Measurements from ENCODE around the gene MYO1G.

Gene MYO1G

DNA sequence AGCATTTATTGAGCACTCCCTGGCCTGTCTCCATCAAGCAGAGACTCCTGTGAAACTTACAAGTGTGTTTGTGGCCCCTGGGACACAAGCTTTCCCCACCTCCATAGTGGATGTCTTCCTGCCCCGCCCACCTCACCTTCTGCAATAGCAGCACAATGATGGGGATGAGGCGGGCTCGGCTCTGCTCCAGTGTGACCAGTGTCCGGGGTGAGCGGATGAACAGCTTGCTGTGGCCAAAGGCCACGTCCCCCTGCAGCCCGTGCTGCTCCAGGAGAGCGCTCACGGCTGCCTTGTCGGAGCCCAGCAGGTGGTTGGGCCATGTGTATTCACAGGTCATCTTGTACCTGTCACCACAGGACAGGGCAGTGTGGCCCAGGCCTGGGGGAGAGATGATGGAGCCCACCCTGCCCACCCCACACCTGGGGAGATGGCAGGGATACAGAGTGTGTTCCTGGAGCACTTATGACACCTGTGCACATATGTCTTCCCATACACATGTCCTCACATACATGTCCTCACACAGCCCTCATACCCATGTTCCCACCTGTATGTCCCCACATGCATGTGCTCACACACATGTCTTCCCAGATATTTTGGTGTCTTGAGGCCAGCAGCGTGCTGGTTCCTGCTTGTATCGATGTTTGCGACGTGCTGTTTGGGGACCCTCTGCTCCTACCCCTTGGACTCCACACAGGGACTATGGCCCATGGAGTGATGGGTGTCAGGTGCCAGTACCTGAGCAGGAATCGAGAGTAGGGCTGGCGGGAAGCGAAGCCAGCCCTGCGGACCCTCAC lies 12.7 kb downstream of the MYO1G start:
- DNase-seq, result no peak

DNA sequence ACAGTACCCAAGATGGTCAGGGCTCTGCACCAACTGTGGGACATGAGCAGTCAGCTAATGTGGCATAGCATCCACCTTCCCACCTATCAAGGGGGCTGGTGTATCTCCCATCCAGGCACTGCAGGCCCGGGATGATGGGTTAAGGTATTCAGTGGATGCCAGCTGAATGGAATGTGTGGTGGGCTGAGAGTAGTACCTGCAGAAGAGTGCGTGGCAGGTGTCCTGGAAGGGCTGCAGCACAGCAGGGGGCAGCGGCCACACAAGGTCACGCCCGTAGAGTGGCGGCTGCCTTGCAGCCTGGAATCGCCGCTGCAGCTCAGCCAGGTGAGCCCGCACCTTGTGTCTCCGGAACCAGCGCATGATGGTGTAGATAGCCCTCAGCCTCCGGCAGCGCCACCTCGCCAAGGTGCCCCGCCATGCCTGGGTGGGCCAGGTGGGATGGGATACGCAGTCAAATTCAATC lies 13.3 kb downstream of the MYO1G start:
- DNase-seq, result no peak

DNA sequence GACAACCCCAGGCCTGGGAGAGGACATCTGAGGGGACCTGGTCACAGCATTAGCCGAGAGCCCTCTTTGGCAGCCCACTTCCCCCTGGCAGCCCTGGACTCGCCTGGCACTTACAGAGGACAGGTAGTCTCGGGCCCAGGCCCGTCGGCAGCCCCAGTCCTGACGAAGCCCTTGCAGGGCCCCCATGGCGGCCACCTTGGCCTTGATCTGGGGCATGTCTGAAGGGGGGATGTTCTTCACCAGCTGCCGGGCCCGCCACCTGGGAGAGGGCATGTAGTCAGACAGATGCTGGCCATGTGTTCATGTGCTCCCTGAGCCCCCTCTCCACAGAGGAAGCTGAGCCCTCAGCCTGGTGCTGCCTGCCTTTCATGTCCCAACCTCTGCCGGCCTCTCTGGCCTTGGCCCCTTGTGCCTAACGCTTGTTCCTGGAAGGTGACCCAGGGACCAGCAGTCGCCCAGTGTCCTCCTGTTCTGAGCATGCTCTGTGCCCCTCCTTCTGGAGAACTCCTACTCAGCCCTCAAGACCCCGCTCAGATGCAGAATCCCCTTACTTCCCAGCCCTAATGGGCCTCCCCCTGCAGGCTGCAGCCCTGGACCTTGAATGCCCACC lies 13.9 kb downstream of the MYO1G start:
- no peak for DNase-seq

DNA sequence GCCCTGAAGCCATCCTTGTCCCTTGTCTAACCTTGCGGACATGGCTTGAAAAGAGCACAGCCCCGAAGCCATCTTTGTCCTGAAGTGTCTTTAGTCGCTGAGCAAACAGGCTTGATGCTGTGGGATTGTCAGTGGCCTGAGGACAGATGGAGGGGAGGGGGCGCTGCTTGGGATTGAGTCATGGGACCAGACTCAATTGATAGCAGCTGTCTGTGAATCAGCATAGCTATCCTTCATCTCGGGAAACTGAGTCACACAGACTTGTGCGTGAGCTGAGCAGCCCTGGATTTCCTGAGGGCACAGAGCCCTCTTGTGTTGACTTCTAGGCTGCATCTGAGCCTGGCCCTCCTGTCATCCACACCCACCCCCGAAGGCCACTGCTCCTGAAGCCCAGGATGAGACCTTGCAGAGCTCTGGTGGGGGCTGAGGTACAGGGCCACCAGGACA lies 14.4 kb downstream of the MYO1G start:
- no peak for DNase-seq

DNA sequence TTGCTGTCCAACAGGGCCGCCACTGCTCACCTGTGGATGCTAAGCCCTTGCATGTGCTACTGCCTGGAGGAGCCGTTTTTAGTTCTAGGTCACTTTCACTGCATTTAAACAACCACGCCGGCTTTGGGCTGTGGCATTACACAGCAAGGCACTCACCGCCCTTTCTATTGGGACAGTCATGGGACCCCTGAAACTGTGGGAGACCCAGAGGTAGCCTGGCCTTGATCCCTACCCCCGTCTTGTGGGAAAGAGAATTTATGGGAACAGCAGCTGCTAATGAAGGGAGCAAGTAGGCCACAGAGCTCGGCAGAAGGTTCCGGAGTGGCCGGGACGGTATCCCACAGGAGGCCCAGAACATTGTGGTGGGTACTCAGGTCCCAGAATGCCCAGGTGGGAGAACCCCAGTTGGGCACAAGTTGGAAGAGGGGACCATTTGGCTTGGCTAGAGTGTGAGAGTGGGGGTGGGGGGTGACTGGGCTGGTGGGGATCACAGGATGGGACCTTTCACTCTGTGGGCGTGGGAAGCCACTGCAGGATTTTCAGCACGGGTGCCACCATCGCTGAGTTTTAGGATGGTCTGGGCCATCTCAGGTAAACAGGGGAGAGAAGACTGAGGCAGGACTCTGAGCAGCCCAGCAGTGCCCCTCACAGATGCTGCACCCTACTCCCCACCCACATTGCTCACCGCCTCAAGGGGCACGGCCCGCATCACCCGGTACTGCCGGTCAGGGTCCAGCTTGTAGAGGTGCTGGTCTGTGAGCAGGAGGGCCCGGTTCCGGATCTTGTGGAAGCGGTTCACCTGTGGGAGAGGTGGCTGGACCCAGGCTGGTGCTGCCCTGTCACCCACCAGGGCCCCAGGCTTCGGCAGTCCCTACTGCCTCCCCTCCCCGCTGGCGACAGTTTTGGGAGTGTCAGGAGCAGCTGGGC lies 15.2 kb downstream of the MYO1G start:
- DNase-seq, result no peak

DNA sequence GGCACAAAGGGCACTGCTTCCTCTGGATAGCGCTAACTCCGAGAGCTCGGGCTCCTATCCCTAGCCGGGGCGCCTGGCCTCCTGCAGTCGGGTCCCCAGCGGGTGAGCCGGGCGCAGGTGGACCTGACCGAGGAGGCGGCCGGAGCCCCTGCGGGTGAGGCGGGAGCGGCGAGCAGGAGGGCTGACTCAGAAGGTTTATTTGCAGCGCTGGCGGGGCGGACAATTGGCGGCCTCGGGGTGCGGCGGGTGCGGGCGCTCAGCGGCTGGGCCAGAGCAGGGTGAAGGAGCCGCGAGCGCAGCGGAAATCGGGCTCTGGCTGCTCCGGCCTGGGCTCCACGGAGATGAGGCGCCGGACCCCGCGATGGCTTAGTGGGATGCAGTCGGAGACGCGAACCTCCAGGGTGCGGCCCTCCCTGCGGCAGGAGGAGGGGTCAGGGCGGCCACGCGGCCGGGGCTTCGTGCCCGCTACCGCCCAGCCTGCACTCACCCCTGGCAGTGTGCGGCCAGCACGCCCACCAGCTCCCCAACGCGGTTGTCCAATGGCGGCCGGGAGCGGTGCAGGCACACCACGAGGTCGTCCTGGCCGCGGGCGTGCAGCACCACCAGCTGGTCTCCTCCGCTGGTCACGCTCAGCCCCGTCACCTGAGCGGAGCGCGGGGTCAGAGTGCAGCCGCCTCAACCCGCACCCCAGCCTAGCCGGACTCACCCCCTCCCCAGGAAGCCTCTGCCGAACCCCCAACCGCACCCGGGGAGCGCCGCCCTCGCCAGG lies 16.1 kb downstream of the MYO1G start:
- DNase-seq, result no peak

DNA sequence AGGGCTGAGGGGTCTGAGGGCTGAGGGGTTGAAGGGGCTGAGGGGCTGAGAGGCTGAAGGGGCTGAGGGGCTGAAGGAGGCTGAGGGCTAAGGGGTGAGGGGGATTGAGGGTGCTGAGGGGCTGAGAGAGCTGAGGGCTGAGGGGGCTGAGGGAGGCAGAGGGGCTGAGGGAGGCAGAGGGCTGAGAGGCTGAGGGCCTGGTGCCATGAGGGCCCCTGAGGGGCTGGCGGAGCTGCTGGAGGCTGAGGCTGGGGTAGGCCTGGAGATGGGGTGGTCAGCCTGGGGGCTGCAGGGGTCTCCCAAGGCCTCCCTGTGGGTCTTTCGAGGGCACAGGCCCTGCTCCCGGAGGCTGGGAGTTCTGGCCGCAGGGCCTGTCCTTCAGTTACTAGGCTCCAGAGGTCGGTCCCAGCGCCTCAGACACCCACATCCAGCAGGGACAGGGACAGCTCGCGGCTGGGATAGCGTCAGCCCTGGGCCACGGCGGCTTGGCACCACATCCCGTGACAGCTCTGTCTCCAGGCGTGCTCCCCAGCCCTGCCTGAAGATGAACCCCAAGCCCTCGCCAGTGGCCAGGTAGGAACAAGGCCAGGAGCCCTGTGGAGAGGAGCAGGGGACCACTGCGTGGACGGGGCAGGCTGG lies 16.9 kb downstream of the MYO1G start:
- DNase-seq, result no peak

DNA sequence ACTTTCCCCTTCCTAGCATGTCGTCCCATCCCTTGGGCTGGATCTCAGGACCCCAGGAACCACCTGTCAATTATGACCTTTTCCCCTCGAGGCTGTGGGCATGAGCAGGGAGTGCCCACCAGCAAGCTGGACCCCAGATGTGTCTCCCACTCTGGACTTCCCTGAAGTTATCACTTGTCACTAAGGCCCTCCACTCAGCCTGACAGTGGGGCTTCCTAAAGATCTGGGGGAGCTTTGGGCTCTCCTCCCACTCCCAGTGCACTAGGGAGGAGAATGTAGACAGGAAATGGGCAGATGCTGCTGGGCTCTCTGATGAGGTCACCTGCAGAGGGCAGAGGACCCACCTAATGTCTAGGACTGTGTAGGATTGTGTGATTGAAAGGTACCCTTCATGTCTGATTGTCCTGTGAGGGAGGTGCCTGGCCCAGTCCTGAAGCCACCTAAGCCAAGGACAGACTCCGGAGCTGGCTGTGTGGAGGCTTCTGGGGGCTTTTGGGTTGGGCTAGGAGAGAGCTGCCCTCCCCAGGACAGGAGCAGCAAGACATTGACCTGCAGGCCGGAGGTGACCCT lies 18.7 kb downstream of the MYO1G start:
- DNase-seq, result no peak

DNA sequence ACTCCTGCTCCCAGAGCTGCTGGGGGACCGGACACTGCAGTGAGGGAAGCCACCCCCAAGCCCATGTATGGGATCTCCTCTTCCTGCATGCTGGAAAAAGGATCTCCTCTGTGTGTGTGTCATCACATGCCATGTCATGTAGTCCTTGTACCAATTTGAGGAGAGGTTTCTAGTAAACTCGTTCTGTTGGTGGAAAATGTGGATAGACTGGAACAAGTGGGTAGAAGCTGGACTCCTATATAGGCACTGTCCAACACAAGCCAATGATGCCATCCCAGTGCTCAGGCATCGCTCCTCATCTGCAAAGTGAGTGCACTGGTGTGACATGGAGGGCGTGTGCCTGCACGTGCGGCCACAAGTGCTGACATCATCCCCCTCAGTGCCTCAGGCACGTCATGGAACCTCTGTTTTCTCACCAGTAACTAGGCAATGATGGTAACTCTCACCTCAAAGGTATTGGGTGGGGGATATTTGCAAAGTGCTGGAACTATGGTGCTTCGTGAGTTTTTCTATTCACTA lies 19.3 kb downstream of the MYO1G start:
- DNase-seq, result no peak

DNA sequence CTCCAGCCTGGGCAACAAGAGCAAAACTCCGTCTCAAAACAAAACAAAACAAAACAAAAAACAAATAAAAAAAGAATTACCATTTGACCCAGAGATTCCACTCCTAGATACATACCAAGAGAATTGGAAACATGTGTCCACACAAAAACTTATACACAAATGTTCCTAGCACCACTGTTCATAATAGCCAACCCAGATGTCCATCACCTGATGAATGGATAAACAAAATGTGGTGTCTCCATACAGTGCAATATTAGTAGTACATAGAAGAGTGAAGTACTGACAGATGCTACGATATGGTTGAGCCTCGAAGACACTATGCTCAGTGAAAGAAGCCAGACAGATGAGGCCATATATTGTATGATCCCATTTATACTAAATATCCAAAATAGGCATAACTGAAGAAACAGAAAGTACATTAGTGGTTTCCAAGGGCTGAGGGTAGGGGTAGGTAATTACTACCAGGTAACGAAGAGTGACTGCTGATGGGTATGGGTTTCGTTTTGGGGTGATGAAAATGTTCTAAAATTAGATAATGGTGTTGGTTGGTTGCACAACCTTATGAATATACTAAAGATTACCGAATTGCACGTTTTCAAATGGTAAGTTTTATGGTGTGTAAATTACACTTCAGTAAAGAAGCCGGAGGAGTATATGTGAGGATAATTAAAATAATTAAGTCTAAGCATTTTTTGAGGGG lies 20.0 kb downstream of the MYO1G start:
- DNase-seq, result no peak

DNA sequence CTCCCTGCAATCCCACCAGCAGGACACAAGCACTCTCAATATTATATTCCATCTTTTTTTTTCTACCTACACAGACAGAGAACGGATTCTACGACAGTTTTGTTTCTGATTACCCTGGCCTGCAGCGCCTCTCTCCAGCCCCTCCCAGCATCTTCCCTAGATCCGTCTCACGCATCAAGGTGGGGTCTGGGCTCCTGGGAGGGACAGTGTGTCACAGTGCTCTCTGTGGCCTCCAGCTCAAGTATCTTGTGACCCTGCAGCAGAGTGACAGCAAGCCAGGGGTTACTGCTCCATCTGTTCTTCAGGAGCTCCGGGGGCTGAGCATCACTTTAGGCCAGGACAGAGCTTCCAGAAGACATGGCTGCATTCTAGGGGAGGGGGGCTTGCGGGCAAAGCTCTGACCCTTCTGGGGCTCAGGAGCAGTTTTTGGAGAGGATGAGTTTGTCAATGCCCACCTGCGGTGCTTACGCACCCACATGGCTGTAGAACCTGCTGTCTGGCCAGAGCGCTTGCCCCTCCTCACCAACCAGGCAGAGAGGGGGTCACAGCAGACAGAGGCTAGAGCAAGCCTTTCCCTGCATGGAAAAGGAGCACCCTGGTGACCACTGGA lies 22.6 kb downstream of the MYO1G start:
- DNase-seq, result no peak

DNA sequence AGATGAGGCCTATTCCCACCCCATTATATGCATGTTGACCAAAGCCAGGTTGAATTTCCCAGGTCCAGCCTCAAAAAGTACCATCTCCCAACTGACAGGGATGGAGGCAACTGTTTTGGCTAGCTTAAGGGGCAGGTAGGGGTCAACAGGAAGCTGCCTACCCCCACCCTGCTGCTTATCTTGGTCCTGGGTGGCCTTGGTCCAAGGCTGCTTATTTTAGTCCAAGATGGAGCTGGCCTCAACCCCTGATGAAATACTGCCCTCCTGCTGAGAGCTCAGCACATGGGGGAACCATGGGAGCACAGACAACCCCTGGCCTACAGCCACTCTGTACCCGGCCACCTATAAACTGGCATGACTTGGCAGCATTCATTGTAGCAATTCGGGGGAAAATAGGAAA lies 23.1 kb downstream of the MYO1G start:
- DNase-seq, result no peak

DNA sequence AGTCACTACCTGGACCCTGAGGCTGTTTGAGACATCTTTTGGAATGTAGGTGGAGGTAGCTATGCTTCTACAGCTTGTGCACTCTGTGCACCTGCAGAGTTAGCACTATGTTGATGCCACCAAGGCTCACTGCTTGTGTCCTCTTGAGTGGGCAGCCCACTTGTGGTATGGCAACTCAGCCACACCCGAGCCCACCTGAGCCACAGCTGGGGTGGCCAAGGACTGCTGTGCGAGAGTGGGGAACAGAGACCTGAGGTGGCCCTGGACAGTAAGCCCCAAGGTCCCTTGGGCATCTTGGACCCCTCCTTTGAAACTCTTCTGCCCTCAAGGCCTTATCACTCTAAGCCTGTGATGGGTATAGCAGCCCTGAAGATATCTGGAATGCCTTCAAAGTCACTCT lies 25.7 kb downstream of the MYO1G start:
- no peak for DNase-seq

DNA sequence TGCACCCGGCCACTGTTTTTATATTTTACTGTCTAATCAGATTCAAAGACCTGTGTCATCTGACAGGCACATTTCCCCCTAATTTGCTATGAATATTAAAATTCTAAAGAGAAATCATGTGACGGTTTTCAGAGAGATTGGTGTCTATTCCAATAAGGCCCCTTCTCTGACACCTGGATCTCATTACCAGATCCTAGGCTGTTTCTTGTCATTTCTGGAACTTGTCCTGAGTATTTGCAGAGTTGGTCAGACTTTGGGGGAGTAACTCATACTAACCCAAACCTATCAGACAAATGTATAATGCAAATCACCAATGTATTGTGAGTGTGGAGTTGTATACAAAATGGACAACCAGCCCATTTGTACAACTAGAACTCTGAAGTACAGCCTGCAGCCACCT lies 29.5 kb downstream of the MYO1G start:
- DNase-seq, result no peak

DNA sequence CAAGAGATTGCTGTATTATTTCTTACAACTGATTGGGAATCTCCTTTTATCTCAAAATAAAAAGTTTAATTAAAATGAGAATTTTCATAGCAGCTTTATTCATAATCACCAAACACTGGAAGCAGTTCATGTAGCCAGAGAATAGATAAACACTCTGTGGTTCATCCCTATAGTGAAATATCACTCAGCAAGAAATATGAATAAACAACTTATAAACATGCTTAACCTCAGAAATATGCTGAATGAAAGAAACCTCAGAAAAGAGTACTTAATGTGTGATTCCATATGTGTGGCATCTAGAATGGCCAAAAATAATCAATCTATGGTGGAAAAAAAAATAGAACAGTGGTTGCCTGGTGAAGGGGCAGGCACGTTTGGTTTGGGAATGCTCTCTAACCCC lies 33.3 kb downstream of the MYO1G start:
- no peak for DNase-seq

DNA sequence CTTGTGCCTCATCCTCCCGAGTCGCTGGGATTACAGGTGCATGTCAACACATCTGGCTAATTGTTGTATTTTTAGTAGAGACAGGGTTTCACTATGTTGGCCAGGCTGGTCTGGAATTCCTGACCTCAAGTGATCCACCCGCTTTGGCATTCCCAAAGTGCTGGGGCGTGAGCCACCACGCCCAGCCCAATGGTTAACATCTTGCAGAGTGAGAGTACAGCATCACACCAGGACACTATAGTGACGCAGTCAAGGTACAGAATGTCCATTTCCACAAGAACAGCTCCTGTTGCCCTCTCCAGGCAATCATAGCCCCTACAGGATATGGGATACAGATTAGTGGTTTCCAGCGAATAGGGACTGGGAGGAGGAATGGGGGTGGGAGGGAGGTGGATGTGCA lies 34.0 kb downstream of the MYO1G start:
- DNase-seq, result no peak

DNA sequence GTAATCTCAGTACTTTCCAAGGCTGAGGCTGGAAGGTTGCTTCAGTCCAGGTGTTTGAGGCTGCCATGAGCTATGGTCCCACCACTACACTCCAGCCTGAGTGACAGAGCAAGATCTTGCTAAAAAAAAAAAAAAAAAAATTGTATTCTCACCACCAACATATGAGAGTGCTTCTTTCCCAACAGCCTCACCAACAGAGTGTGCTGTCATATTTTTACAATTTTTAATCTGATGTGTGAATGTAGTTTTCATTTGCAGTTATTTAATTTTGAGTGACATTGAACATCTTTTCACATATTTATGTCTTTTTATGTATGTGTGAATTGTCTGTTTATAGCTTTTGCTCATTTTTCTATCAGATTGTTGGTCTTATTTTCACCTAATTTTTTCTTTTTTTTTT lies 35.2 kb downstream of the MYO1G start:
- no peak for DNase-seq

DNA sequence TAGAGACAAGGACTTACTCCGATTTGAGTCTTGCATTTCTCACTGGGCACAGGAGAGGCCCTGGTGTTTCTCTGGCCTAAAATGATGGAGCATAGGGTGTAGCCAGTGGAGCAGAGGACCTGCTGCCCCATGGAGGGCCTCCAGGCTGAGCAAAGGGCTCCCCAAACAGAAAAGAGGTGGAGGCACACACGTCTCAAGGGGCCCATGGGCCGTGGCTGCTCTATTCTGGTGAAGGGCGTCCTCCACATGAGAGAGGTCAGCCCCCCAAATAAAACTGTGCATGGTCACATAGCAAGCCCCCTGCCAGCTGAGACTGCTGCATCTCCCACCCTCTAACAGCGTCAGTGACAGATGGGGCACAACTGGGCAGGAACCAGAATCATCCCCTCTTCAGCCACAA lies 41.4 kb downstream of the MYO1G start:
- no peak for DNase-seq

DNA sequence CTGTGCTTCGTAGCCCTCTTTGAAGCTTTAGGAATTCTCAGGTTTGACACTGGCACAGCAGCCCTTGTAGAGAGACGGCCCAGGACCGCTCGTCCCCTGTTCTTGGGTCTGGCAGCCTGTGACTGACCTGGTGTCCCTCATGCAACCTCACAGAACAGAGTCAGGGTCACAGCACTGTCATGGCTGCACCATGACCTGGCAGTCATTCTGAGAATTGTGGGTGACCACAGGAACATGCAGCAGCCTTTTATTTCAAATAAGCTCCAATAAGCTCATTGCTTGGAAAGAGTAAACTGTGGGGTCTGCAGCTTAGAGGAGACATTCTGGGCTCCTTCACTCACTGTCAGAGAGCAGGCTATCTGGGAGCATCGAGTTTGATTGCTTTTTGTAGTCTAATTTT lies 42.5 kb downstream of the MYO1G start:
- DNase-seq, result no peak

DNA sequence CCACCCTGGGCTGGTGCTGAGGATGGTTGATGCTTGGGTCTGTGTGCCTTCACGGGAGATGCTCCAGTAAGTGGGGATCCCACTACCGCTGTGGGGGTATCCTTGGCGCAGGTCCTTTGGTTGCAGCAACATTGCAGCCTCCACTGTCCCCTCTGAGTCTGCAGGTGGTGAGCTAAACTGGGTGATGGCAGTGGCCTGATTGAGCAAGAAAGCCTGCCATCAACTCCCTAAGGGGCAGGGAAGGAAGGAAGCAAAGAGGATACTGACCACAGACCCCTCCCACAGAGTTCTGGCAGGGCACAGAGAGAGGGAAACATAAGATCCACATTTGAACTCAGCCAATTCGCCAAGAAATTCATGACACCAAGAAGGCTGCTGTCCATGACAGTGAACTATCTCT lies 43.2 kb downstream of the MYO1G start:
- no peak for DNase-seq

DNA sequence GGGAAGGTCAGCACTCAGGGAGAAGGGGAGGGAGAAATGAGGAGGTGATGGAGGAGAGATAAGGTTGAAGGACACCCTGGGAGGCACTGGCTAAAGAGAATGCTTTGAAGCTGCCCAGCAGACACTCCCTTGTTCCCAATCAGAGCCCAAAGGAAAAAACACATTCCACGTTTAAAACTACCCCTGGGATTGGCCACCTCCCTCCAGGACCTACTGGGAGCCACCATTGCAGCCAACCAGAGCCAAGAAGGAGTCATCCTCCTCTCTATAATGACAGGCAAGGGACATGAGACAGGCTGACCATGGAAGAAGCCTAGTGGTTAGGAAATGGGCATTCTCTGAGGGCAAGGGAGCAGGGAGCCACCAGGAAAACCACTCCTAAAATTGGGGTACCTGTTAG lies 43.8 kb downstream of the MYO1G start:
- no peak for DNase-seq
